Germinal center (tissue), 1 donor: ENCODE measurements around the gene SPECC1L.

Experiments used
- DNase-seq: peaks from one replicate; pipeline ENCODE4 v3.0.0; 2012; ENCODE audit warnings: mixed read lengths, low spot score

Gene SPECC1L

GRCh38 chr22:24430431-24431308, 160.0 kb downstream of the SPECC1L start:
- DNase-seq = no peak

- no peak for DNase-seq
Measured at GRCh38 chr22:24431309-24432034, 160.8 kb downstream of the SPECC1L start.

GRCh38 chr22:24432059-24432853, 161.6 kb downstream of the SPECC1L start:
- DNase-seq = no peak

DNA sequence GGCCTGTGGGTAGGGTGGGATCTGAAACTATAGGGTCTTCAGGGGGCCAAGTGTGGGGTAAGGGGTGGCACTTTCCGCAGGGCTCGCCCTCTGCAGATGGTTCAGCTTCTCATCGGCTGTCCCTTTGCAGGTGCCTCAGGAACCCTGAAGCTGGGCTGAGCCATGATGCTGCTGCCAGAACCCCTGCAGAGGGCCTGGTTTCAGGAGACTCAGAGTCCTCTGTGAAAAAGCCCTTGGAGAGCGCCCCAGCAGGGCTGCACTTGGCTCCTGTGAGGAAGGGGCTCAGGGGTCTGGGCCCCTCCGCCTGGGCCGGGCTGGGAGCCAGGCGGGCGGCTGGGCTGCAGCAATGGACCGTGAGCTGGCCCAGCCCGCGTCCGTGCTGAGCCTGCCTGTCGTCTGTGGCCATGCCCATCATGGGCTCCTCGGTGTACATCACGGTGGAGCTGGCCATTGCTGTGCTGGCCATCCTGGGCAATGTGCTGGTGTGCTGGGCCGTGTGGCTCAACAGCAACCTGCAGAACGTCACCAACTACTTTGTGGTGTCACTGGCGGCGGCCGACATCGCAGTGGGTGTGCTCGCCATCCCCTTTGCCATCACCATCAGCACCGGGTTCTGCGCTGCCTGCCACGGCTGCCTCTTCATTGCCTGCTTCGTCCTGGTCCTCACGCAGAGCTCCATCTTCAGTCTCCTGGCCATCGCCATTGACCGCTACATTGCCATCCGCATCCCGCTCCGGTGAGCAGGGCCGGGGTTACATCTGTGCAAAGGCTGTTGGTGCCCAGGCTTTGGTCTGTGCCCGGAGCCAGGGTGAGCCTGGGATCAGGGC, 162.6 kb downstream of the SPECC1L start:
- no peak for DNase-seq

- DNase-seq = peak; percentile 83
Measured at GRCh38 chr22:24433828-24434470, 163.3 kb downstream of the SPECC1L start.

DNA sequence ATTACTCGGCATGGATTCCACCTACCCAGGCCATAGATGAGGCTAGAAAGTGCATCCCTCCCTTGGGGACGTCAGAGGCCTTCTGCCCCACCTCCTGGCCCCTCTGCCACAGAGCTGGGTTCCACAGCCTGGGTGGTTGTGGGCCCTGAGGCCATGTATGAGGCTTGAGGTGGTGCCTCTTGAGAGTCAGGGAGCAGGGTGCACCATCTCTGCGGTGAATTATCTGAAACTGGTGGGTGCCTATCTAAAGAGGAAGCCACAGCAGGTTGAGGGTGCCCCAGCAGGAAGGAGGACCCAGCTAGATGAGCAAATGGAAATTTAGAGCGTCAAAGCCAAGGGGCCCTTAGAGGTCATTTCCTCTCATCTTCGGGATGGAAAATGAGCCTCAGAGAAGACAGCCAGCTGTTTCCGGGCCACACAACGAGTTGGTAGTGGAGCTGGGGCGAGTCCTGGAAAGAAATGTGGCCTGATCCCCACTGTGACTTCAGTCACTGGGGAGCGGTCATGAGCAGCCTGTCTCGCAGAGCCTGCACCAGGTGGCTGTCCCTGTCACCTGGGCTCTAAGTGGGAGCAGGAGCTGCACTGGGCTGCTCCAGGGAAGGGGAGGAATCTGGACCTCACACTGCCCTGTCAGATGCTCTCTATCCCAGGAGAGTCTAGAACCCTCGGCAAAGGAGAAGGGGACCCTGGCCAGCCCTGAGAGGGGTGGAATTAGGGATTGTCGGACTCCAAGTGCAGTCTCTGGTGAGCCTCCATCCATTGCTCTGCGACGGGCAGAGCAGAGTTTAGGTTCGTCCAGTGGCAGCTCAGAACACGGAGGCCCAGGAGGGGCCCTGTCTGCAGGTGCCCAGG, 164.1 kb downstream of the SPECC1L start:
- peak; percentile 91 for DNase-seq

- DNase-seq = no peak
Measured at GRCh38 chr22:24435323-24435645, 164.7 kb downstream of the SPECC1L start.

- DNase-seq = no peak
Measured at GRCh38 chr22:24435861-24436371, 165.3 kb downstream of the SPECC1L start.

GRCh38 chr22:24436553-24436952, 165.9 kb downstream of the SPECC1L start:
- no peak for DNase-seq

DNA sequence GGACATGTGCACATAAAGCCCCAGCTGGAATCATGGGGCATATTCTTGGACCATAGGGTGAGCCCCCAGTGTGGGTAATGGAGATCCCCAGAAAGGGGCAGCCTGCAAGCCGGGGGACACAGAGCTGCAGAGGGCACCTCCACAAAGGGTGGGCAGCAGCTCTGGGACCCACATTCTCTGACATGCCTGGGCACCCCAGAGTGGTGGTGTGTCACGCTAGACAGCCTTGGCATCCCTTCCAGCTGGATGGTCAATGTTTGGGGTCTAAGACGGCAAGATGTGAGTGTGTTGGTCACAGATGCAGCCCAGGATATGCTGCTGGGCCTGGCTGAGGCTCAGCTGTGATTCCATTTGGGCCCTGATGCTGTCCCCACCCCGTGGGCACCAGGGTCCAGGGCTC, 166.5 kb downstream of the SPECC1L start:
- DNase-seq = no peak

DNA sequence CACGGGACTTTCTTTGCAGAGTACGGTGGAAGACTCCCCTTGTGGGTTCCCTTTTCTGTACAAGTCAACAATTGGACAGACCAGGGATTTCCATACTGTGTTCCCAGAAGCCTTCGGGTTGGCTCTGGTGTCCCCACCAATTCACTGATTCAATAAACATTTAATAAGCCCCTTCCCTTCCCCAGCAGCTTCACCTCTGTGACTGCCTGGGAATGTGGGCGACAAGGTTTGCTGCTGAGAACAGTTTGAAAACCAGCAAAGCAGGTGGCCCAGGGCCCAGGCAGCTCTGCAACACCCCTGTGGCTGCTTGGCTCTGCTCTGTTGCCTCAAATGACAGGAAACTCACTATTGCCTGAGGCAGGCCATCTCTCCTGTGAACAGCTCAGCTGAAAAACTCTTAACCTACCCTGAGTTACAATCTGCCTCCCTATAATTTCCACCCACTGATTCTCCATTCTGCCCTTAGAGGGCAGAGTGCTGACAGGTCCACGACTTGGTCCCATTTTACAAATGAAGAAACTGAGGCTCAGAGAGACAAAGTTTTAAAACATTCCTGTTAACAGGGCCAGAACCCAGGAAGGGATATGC, 167.2 kb downstream of the SPECC1L start:
- DNase-seq = peak; percentile 74

DNA sequence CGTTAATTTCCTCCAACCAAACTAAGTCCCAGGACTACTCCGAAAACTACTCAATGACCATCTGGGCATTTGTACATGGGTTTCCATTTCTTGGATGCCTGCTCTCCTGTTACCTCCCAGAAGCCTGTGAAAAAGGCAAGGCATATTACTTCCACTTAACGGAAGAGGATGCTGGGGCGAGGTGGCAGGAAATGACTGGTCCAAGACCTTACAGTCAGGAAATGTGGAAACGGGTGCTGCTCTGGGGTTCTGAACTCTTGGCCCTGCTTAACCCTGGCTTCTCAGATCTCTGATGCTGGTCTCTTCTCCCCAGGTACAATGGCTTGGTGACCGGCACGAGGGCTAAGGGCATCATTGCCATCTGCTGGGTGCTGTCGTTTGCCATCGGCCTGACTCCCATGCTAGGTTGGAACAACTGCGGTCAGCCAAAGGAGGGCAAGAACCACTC, 169.7 kb downstream of the SPECC1L start:
- no peak for DNase-seq

DNA sequence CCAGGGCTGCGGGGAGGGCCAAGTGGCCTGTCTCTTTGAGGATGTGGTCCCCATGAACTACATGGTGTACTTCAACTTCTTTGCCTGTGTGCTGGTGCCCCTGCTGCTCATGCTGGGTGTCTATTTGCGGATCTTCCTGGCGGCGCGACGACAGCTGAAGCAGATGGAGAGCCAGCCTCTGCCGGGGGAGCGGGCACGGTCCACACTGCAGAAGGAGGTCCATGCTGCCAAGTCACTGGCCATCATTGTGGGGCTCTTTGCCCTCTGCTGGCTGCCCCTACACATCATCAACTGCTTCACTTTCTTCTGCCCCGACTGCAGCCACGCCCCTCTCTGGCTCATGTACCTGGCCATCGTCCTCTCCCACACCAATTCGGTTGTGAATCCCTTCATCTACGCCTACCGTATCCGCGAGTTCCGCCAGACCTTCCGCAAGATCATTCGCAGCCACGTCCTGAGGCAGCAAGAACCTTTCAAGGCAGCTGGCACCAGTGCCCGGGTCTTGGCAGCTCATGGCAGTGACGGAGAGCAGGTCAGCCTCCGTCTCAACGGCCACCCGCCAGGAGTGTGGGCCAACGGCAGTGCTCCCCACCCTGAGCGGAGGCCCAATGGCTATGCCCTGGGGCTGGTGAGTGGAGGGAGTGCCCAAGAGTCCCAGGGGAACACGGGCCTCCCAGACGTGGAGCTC, 170.2 kb downstream of the SPECC1L start:
- no peak for DNase-seq

GRCh38 chr22:24441406-24442351, 171.0 kb downstream of the SPECC1L start:
- DNase-seq = no peak

GRCh38 chr22:24442352-24442744, 171.7 kb downstream of the SPECC1L start:
- DNase-seq = no peak

GRCh38 chr22:24443668-24444067, 173.0 kb downstream of the SPECC1L start:
- no peak for DNase-seq

DNA sequence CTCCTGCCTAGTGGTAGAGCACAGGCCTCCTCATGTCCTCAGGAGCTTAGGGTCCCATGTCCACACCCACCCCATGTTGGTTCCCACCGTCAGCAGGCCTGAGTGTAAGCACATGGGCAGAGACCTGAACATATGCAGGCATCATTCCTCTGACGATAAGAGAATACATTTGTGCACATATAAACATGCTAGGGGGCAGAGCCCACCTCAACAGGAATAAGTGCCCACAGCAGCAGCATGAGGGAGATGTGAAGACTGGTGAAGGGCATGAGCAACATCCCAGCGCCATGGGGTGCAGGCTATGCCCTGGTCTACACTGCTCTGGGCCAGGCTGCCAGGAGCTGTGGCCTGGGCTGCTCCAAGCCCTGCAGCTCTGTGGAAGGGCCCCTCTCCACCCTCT, 173.6 kb downstream of the SPECC1L start:
- no peak for DNase-seq
